ENCODE data around the gene CPLX4. TPM values are rescaled to one million over a fixed set of nuclear protein-coding genes. Genes with fewer than 3 reads are reported as not detected.

CPLX4 gene
- total and polyA plus RNA-seq, 2 of the 8 experiments (the other 6 are each of a cell fraction or from before 2014, with no cell fraction given), result not detected

DNA sequence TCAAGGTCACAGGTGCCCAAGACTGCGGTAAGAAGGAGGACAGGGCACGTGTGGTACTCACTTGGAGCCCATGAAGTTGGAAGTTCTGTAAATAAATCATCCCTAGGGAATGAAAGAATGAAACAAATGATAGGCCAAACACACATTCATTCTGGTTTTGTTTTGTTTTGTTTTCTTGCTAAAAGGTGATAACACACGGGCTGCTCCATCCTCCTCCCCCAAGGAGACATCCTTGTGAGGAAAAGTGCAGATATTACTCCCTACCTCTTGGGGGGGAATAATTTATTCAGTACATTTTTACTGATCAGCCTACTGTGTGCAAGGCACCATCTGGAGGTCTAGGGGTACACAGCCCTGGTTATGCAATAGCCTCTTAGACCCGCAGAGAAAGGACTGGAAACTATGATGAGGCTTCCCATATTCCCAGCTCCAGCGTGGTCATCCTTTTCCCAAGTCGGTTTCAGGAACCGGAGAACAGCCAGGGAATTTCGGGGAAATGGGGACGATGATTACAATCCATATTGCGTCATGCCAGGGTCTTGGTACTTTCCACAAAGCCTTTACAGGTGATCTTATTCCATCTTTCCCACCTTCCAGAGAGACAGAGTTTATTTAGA lies 51.5 kb downstream of the CPLX4 start (continued):
- TF ChIP-seq, protein P1, sequence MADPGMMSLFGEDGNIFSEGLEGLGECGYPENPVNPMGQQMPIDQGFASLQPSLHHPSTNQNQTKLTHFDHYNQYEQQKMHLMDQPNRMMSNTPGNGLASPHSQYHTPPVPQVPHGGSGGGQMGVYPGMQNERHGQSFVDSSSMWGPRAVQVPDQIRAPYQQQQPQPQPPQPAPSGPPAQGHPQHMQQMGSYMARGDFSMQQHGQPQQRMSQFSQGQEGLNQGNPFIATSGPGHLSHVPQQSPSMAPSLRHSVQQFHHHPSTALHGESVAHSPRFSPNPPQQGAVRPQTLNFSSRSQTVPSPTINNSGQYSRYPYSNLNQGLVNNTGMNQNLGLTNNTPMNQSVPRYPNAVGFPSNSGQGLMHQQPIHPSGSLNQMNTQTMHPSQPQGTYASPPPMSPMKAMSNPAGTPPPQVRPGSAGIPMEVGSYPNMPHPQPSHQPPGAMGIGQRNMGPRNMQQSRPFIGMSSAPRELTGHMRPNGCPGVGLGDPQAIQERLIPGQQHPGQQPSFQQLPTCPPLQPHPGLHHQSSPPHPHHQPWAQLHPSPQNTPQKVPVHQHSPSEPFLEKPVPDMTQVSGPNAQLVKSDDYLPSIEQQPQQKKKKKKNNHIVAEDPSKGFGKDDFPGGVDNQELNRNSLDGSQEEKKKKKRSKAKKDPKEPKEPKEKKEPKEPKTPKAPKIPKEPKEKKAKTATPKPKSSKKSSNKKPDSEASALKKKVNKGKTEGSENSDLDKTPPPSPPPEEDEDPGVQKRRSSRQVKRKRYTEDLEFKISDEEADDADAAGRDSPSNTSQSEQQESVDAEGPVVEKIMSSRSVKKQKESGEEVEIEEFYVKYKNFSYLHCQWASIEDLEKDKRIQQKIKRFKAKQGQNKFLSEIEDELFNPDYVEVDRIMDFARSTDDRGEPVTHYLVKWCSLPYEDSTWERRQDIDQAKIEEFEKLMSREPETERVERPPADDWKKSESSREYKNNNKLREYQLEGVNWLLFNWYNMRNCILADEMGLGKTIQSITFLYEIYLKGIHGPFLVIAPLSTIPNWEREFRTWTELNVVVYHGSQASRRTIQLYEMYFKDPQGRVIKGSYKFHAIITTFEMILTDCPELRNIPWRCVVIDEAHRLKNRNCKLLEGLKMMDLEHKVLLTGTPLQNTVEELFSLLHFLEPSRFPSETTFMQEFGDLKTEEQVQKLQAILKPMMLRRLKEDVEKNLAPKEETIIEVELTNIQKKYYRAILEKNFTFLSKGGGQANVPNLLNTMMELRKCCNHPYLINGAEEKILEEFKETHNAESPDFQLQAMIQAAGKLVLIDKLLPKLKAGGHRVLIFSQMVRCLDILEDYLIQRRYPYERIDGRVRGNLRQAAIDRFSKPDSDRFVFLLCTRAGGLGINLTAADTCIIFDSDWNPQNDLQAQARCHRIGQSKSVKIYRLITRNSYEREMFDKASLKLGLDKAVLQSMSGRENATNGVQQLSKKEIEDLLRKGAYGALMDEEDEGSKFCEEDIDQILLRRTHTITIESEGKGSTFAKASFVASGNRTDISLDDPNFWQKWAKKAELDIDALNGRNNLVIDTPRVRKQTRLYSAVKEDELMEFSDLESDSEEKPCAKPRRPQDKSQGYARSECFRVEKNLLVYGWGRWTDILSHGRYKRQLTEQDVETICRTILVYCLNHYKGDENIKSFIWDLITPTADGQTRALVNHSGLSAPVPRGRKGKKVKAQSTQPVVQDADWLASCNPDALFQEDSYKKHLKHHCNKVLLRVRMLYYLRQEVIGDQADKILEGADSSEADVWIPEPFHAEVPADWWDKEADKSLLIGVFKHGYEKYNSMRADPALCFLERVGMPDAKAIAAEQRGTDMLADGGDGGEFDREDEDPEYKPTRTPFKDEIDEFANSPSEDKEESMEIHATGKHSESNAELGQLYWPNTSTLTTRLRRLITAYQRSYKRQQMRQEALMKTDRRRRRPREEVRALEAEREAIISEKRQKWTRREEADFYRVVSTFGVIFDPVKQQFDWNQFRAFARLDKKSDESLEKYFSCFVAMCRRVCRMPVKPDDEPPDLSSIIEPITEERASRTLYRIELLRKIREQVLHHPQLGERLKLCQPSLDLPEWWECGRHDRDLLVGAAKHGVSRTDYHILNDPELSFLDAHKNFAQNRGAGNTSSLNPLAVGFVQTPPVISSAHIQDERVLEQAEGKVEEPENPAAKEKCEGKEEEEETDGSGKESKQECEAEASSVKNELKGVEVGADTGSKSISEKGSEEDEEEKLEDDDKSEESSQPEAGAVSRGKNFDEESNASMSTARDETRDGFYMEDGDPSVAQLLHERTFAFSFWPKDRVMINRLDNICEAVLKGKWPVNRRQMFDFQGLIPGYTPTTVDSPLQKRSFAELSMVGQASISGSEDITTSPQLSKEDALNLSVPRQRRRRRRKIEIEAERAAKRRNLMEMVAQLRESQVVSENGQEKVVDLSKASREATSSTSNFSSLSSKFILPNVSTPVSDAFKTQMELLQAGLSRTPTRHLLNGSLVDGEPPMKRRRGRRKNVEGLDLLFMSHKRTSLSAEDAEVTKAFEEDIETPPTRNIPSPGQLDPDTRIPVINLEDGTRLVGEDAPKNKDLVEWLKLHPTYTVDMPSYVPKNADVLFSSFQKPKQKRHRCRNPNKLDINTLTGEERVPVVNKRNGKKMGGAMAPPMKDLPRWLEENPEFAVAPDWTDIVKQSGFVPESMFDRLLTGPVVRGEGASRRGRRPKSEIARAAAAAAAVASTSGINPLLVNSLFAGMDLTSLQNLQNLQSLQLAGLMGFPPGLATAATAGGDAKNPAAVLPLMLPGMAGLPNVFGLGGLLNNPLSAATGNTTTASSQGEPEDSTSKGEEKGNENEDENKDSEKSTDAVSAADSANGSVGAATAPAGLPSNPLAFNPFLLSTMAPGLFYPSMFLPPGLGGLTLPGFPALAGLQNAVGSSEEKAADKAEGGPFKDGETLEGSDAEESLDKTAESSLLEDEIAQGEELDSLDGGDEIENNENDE (IDR thresholded peaks at IDR 0.05; ENCODE audit: insufficient replicate concordance, low read length), result no peak
- TF ChIP-seq RNF2 (IDR thresholded peaks at IDR 0.05; ENCODE audit: borderline replicate concordance, low read depth, low read length, missing control alignments, poor library complexity, severe bottlenecking) (peak; percentile 91), JUND (IDR thresholded peaks at IDR 0.05; ENCODE audit: low read length) (no peak), SP1 (IDR thresholded peaks at IDR 0.05; ENCODE audit: low read depth, low read length) (no peak), ASH2L (IDR thresholded peaks at IDR 0.05; ENCODE audit: low read length) (no peak), CEBPB (IDR thresholded peaks at IDR 0.05; ENCODE audit: low read depth, low read length) (peak; percentile 50; the same call in 1 of the 2 replicates), SIRT6 (IDR thresholded peaks at IDR 0.05; ENCODE audit: low read length) (no peak), ZNF274 (IDR thresholded peaks at IDR 0.05; ENCODE audit: borderline replicate concordance, extremely low read depth, low read length) (no peak), JUN (IDR thresholded peaks at IDR 0.05; ENCODE audit: low read depth, low read length) (no peak), RAD21 (IDR thresholded peaks at IDR 0.05 in 1 of 2, conservative IDR thresholded peaks at IDR 0.05 in 1 of 2; ENCODE audit: low read depth in 2 of 2, low read length in 2 of 2) (no peak), HDAC6 (IDR thresholded peaks at IDR 0.05; ENCODE audit: low read depth, low read length) (no peak)

Data from H1 (cell line).